T-helper 9 cell (primary cell): Measurements from ENCODE around the gene DNAJA2.
"Not testable (repeated sequence)": the region's sequence is repeated elsewhere in the genome, so short reads cannot be mapped to it uniquely, and the experiment has no call there.

ENCODE experiments used
- DNase-seq: peaks from one replicate; pipeline ENCODE4 v3.0.0-alpha.2; 2020
- total RNA-seq, 2 donors: gene quantifications; one replicate each; lab custom pipeline; 2026; lab: John Stamatoyannopoulos, UW

The DNAJA2 gene
- total RNA-seq = 163 to 187 reads per million in 2 donors

DNA sequence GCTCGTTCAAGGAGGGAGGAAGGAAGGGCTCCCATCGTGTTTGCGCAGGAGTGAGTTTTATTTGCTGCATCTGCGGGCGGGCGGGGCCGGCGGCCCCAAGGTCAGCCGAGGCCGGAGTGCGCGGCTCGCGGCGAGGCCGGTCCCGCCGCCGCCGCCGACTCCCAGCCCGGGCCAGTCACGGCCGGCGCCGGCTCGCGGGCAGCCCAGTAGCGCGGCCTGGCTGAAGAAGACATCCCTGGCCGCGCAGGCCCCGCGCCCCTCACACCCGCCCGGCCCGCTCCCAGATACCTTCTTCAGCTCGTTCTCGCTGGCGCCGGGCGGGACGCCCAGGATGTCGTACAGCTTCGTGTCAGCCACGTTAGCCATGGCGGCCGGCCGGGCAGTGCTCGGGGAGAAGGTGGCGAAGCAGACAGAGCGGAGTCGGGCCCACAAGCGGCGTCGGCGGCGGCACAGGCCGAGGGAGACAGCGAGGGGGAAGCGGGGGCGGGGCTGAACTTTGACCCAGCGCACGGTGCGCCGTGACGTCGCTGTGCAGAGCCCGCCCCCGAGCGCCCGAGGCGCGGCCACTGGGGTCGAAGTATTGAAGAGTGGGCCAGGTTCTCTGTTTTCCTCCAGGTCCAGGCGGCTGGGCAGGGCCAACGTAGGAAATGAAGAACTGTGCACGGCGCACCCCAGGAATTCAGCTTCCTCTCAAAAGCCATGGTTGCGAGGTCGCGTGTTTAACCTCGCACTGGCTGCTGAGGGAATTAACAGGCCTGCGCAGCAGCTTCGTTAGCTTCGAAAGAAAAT is at the start of gene DNAJA2:
DNAJA2 (minus strand) TSS at position 468 of the 789 bp plus-strand sequence; CDS start at position 366, 102 bp downstream.
- peak; percentile 93 for DNase-seq

DNA sequence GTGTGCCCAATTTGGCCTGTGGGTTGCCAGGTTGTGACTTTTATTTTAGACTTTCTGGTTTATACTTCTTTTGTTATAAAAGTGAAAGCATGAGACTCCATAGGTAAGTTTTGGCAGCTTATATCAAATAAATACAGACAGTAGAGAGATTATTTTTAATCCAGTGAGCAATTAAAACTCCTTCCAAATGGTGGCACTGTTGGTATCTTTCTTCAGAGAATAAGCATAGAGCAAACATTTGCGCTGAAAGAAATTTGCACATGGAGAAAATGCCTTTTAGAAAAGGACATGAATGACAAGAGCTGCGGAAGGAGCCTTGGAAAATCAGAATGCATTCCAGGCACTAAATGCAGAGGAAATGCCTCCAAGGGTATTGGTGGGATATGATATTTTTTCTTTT is 46.1 kb upstream of the DNAJA2 start:
- DNase-seq = no peak

DNA sequence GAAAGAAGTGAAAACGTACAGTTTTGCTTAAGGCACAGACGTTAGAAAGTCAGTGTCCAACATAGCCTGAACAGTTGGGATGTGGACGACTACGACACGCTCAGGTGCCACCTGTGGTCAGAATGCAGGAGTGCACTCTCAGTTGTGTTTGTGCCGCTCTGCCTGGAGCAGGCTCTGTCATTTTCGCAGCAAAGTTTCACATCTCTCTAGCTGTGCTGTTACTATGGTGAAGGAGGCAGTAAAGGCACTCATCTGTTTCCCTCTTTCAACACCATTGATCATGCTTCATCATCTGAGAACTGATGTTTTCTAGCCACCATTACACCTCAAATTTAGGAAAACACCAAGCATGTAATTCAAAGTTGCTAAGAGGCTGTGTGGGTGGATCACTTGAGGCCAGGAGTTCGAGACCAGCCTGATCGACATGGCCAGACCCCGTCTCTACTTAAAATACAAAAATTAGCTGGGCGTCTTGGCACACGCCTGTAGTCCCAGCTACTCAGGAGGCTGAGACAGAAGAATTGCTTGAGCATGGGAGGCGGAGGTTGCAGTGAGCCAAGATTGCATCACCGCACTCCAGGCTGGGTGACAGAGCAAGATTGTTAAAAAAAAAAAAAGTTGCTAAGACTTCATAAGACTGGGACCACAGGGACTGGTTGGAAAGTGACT is 44.9 kb upstream of the DNAJA2 start:
- DNase-seq = peak; percentile 16

DNA sequence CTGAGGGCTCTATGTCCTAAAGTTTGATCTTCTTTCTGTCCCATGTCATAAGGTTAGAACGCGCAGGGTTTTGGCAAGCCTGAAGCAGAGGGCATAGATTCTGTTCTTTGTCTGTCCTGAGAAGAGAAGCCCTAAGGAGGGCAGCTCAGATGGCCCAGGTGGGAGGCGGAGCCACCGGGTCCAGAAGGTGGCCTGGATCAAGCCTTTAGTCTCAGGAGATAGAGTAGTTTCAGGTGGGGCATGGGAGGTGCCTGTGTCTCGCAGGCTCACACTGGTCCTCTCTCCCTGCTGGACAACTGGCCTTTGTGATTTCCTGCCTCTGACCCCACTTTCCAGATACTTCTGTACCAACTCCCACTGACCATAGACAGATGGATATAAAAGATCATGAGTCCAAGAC is 44.2 kb upstream of the DNAJA2 start:
- no peak for DNase-seq

DNA sequence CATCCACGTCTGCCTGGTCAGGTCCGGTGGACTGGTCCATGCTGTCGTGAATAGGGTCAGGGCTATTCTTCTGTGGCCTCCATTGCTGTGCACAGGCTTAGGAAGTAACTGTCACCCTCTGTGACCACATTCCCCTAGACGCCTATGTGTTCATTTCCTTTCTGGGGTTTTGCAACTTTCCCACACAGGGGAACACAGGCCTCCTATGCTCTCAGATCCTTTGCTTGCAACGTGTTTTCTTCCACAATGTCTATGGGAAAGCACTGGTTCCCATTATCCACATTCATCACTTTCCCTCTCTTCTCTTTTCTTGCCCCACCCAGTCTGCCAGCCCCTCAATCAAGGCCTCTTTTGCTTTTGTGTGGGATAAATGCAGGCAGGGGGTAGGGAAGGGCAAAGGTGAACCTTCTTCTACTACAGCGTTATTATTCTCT is 43.2 kb upstream of the DNAJA2 start:
- DNase-seq = no peak

DNA sequence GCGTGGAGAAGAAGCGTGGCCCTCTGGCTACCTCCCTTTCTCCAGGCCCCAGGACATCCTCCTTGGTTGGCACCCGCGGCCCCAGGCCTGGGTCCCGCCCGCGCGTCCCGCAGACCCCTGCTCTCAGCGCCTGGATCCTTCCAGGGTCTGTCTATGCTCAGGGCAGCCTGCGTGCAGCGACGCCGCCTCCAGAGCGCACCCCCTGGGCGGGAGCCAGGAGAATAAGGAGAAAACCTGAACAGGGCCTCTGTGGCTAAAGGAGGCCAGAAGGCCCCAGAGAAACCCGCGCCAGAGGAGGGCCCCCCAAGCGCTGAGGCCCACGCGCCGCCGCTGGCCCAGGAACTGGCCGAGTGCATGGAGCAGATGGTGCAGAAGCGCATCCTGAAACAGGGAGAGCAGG is 40.4 kb upstream of the DNAJA2 start:
- no peak for DNase-seq

DNA sequence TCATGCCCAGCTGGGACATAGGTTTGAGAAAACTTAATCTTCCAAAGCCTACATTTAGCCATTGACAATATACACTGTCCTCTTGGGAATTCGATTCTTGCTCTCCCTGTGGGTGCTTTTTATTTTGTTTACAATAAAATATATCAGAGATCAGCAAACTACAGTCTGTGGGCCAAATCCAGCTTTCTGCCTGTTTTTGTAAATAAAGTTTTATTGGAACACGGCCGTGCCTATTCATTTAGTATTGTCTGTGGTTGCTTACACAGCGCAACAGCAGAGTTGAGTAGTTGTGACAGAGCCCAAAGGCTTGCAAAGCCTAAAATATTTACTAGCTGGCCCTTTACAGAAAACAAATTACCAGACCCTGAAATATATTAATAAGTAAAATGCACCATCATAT is 39.7 kb upstream of the DNAJA2 start:
- DNase-seq = no peak

DNA sequence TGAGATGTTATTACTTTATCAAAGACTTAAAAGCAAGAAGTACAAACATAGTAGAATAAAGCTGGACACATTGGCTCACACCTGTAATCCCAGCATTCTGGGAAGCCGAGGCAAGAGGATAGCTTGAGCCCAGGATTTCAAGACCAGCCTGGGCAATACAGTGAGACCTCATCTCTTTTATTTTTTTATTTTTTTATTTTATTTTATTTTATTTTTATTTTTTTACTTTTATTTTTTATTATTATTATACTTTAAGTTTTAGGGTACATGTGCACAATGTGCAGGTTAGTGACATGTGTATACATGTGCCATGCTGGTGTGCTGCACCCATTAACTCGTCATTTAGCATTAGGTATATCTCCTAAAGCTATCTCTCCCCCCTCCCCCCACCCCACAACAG is 37.3 kb upstream of the DNAJA2 start:
- not testable (repeated sequence) for DNase-seq

DNA sequence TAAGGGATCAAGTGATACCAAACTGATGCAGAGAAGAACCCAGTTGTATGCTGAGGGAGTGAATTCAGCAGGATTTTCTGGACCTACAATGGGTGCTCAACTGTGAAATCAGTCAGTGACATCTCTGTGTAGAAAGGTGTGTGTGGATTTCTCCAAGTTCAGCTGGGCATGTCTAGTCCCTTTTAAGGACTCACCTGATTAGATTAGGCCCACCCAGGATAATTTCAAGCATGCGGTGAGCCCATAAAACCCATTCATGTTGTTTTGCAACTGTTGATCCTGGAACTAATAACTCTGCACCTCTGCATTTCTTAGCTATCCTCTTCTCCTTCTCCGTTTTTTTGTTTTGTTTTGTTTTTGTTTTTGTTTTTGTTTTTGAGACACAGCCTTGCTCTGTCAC is 35.1 kb upstream of the DNAJA2 start:
- no peak for DNase-seq

DNA sequence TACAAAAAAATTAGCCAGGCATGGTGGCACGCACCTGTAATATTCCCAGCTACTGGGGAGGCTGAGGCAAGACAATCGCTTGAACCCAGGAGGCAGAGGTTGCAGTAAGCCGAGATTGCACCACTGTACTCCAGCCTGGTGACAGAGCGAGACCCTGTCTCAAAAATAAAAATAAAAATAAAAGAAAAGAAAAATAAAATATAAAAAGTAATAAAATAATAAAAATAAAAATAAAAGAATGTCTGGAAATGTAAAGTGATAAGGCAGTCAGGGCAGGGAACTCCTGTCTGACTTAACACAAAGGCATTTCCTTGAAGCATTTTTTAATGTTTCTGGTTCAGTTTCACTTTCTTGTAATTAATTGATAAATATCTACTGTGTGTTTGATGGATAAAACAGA is 34.7 kb upstream of the DNAJA2 start:
- DNase-seq = no peak

DNA sequence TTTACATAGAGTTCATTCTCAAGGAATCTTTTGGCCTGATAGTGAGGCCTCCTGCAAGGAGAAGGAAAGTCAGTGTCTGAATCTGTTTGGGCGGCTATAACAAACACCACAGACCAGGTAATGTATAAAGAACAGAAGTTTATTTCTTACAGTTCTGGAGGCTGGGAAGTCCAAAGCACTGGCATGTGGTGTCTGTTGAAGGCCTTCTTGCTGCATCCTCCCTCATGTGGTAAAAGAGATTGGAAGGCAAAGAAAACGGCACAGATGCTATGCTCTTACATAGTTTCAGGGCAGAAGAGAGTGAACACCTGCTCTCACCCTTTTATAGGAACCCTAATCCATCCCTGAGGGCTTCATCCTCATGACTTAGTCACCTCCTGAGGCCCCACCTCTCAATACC is 31.2 kb upstream of the DNAJA2 start:
- no peak for DNase-seq

DNA sequence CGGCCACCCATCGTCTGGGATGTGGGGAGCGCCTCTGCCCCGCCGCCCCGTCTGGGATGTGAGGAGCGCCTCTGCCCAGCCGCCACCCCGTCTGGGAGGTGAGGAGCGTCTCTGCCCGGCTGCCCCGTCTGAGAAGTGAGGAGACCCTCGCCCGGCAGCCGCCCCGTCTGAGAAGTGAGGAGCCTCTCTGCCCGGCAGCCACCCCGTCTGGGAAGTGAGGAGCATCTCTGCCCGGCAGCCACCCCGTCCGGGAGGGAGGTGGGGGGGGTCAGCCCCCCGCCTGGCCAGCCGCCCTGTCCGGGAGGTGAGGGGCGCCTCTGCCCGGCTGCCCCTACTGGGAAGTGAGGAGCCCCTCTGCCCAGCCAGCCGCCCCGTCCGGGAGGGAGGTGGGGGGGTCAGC is 26.6 kb upstream of the DNAJA2 start:
- not testable (repeated sequence) for DNase-seq

DNA sequence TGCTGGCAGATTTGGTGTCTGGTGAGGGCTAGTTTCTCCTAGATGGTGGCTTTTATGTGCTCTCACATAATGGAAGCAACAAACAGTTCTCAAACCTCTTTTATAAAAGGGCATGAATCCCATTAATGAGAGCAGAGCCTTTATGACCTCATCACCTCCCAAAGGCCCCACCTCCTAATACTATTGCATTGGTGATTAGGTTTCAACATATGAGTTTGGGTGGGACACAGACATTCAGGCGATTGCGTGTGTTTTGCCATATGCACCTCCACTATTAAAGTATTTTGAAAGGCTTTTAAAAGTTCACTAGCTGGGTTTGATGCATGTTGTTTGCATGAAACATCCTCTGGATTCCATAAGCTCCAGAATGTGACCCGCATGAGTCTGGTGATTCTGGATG is 24.4 kb upstream of the DNAJA2 start:
- DNase-seq = no peak

DNA sequence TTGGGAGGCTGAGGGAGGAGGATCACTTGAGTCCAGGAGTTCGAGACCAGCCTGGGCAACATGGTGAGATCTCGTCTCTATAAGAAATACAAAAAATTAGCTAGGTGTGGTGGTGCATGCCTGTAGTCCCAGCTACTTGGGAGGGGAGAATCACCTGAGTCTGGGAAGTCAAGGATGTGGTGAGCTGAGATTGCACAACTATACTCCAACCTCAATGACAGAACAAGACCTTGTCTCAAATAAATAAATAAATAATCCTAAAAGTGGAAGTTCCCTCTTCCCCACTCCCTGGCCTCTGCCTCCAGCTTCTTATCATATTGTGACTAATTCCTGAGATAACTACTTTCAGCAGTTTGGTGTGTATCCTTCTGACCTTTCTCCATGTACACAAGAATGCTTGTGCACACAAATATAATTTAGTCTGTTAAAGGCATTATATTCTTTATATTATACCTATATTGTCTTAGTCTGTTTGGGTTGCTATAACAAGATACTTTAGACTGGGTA is 23.5 kb upstream of the DNAJA2 start:
- no peak for DNase-seq

DNA sequence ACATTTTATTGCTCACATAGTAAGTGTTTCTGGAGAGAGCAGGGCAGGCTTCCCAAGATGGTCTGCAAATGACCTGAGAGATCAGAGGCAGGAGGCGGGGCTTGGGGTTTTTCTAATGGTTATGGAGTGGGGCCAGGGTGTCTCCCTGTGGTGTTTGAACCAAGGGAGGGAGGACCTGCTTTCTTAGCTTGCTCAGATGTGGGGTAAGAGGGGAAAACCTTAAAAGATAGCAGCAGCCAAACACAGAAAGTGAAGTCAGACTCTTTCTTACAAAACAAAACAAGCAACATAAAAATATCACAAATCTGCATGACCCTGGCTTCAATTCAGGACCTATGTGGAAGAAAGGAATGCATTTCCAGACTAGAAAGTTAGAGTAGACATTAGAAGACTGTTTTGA is 22.9 kb upstream of the DNAJA2 start:
- DNase-seq = no peak

DNA sequence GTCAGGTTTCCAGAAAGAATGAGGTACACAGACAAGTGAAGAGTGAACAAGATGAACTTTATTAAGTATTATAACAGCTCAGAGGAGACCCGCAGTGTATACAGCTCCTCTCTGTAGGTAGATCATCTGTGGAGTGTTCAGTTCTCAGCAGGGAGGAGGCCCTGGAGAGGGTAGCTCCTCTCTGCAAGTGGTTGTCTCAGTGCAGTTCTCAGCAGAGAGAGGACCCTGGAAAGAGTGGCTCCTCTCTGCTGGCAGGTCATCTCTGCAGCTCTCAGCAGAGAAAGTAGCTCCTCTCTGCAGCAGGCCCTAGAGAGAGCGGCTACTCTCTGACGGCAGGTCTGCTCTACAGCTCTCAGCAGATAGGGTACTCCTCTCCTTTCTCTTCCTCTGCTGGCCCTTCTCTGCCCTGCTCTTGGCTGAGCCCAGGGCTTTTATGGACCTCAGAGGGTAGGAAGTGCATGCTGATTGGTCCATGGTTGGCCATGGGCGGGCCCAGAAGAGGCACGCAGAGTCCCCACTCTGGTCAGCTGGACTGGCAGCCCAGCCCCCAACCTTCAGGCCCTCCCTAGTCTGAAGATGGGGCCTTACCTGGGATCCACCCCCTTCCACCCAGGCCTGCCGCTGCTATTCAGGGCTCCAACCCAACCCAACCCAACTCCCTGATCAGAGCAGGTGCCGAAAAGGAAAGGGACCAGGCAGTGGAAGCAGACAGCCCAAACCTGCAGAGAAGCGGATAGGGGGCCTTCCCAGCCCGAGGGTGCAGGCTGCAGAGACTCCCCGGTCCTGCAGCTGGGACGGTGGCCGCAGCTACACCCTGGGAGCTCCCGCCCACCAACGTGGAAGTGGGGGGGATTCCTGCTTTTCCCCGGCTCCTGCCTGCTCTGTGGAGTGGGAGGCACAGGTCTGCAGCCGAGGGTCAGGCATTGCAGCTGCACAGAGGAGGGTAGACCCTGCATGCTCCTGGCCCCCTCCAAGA is 18.5 kb upstream of the DNAJA2 start:
- no peak for DNase-seq

DNA sequence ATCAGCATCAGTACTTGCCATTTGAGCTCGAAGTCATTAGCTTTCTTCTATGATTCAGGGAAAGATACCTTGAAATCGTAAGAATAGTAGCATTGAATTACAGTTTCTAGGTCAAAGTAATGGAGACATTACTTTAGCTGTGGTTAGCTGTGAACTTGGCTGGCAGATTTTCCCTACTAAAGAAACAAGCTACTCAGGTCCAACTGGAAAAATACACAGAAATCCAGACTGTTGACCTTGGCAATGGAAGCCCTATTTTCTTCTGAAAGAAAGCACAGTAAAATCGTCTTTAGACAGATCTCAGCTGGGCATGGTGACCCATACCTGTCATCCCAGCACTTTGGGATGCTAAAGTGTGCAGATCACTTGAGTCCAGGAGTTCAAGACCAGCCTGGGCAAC is 13.4 kb upstream of the DNAJA2 start:
- no peak for DNase-seq

DNA sequence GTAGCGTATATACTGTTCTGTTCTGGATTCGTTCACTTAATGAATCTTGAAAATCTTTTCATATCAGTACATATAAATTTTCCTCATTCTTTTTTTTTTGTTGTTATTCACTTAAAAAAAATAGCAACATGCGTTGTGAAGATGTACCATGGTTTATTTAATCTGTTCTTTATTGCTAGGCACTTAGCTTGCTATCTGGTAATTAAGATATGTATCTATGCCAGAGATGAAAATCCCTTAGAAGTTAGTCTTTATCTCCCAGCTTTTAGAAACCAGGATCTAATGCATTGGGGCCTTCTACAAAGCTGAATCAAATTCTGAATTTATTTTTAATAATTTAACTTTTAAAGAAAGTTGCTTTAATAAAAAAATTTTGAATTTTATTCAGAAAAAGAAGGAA is 13.0 kb upstream of the DNAJA2 start:
- DNase-seq = no peak

DNA sequence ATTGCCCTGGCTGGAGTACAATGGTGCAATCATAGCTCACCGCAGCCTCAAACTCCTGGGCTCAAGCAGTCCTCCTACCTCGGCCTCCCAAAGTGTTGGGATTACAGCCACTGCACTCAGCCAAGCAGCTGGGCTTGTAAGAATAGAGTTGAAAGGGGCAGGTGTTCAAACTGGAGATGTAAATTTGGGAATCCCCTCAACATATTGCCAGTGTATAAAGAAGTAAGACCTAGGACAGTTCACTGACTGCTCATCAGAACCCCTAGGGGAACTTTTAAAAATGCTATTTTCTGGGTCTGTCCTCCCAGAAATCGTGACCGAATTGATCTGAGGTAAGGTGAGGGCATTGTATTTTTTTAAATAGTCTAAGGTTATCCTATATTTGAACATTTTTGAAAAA is 8.9 kb upstream of the DNAJA2 start:
- no peak for DNase-seq

DNA sequence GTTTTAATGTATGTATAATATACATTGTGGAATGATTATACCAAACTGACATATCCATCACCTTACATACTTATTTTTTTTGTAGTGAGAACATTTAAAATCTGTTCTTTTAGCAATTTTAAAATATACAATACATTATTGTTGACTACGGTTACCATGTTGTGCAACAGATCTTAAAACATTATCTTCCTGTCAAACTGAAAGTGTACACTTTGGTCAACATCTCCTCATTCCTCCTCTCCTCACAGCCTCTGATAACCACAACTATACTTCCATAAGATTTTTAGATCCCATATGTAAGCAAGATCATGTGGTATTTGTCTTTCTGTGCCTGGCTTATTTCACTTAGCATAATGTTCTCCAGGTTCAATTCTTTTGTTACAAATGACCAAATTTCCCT is 7.5 kb upstream of the DNAJA2 start:
- no peak for DNase-seq

DNA sequence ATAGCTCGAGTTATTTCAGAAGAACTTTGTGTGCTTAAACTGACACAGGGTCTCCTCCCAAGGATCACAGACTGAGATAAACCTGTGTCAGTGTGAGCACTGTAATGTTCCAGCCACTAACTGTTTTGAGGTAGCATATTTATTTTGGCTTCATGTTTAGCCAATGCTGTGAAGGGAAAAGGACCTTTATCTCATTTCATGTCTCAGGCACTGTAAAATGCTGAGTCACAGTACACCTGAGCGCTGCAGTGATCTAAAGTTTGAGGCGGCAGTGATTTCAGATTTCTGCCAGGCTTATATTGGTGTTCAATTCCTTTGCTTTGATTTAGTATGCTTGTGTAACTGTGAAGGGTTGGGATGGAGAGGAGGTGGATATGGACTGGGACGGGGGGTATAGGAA is 3.1 kb upstream of the DNAJA2 start:
- DNase-seq = no peak

DNA sequence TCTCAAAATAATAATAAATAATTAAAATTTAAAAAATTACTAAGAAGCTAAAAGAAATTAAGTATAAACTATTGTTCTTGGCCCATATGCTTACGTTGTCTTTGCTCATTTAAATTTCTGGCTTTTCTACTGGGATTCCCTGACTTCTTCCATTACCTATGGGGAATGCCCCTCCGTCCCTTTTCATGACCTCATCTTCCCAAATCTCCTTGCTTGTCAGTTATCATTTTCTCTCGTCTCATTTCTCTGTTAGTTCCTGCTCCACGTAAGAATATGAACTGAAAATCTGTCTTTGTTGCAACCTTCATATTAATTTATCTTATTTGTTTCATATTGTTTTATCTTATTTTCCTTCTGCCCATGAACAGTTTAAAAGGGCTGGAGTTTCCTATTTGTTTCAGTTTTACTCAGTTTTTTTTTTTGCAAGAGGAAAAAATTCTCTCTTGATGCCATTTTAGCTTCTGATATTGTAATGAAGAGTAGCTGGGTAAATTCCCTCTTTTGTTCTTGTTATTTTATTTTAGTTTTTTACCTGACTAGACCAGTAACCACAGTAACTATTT is 2.5 kb upstream of the DNAJA2 start:
- DNase-seq = no peak

DNA sequence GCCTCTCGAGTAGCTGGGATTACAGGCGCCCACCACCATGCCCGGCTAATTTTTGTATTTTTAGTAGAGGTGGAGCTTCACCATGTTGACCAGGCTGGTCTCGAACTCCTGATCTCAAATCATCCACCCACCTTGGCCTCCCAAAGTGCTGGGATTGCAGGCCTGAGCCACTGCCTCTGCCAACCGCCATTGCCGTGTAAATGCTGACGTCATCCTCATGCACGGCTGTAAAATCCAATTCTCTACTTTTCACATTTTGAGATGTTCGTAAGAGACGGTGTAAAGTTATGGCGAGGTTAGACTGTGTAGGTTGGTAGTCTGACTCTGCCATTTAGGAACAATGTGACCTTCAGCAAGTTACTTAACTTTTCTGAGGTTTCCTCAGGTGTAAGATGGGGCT is 1.7 kb upstream of the DNAJA2 start:
- no peak for DNase-seq
